Fibroblast of the aortic adventitia (primary cell): ENCODE measurements around the gene KIF15. TPM values are rescaled to one million over a fixed set of nuclear protein-coding genes. Genes with fewer than 3 reads are reported as not detected.

Source experiments
- DNase-seq: peaks from one replicate; pipeline ENCODE4 v3.0.0-alpha.2; 2010; ENCODE audit warnings: low read depth
- H3K4me3 ChIP-seq: 2 replicates; pipeline ENCODE4 v1.5.1; 2011; ENCODE audit warnings: low read depth, mild to moderate bottlenecking, control low read depth, low read length, moderate library complexity
- total RNA-seq: library from RNA; depleted of rRNA; stranded (reverse); fragments of >200 nt; gene quantifications from 2 replicates; pipeline ENCODE4 v1.2.3, GENCODE V29; 2012; ENCODE audit warnings: low replicate concordance
- TF ChIP-seq, protein P1 (sequence below): IDR thresholded peaks from 2 replicates; pipeline ENCODE4 v1.5.1; 2011; ENCODE audit warnings: mild to moderate bottlenecking, low read length, control low read depth, inconsistent platforms; ENCODE audit not compliant: insufficient read depth

Gene KIF15
- total RNA-seq, 1 donor, result 17.1 TPM

DNA sequence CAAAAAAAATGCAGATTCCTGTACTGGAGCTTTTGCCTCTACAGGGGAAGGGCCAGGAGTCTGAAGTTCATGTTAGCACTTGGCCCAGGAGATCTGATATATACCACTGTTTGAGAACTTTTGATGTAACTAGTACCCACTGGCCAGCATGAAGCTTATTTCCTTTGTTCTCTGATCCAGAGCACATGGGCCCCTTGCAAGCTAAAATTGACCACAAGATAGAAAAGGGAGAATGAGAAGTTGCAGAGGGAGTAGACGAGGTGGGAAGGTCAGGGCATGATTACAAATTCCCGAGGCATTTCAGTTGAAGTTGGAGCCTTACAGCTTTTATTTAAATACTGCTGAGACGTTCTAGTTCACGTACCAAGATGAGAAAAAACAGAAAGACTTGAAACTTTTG lies 141.0 kb downstream of the KIF15 start:
- H3K4me3 ChIP-seq, result no peak overlapping the region
- DNase-seq, result peak; percentile 41
- TF ChIP-seq, protein P1, sequence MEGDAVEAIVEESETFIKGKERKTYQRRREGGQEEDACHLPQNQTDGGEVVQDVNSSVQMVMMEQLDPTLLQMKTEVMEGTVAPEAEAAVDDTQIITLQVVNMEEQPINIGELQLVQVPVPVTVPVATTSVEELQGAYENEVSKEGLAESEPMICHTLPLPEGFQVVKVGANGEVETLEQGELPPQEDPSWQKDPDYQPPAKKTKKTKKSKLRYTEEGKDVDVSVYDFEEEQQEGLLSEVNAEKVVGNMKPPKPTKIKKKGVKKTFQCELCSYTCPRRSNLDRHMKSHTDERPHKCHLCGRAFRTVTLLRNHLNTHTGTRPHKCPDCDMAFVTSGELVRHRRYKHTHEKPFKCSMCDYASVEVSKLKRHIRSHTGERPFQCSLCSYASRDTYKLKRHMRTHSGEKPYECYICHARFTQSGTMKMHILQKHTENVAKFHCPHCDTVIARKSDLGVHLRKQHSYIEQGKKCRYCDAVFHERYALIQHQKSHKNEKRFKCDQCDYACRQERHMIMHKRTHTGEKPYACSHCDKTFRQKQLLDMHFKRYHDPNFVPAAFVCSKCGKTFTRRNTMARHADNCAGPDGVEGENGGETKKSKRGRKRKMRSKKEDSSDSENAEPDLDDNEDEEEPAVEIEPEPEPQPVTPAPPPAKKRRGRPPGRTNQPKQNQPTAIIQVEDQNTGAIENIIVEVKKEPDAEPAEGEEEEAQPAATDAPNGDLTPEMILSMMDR, result no peak

Other genes starting within 250 kb of the KIF15 start
- 3.5 and 5.0 TPM in 2 replicates for gene ZKSCAN7, start 206.6 kb upstream of the KIF15 start, total RNA-seq
- 2.0 and 6.9 TPM in 2 replicates for gene ZNF660, start 176.8 kb upstream of the KIF15 start, total RNA-seq
- gene ZNF197, start 136.8 kb upstream of the KIF15 start, total RNA-seq, result 16.4 and 22.2 TPM in 2 replicates
- 10.1 and 12.9 TPM in 2 replicates for gene ZNF35, start 113.1 kb upstream of the KIF15 start, total RNA-seq
- 4.7 and 6.0 TPM in 2 replicates for gene ZNF502, start 49.1 kb upstream of the KIF15 start, total RNA-seq
- gene ZNF501, start 32.2 kb upstream of the KIF15 start, total RNA-seq, result 7.6 and 13.1 TPM in 2 replicates
- gene KIAA1143, start 175 bp upstream of the KIF15 start, total RNA-seq, result 27.5 and 33.1 TPM in 2 replicates
- gene TMEM42, start 100.1 kb downstream of the KIF15 start, total RNA-seq, result 13.7 and 20.5 TPM in 2 replicates
- gene TGM4, start 112.8 kb downstream of the KIF15 start, total RNA-seq, result not detected in 2 replicates
- gene ZDHHC3, start 214.4 kb downstream of the KIF15 start, total RNA-seq, result 60.2 and 86.8 TPM in 2 replicates
- gene EXOSC7, start 214.4 kb downstream of the KIF15 start, total RNA-seq, result 26.8 and 80.2 TPM in 2 replicates